Neural cell (in vitro differentiated cells): Measurements from ENCODE around the gene DNHD1. TPM values are rescaled to one million over a fixed set of nuclear protein-coding genes. Genes with fewer than 3 reads are reported as not detected.

ENCODE experiments used
- H2AFZ ChIP-seq: fragments of 200-600, 300-800 bp; sonication (generic), shearing (Covaris generic); 2 replicates; pipeline ENCODE4 v1.6.0; 2014; ENCODE audit warnings: low read depth, mild to moderate bottlenecking, antibody characterized with exemption, low read length, moderate library complexity
- H3F3A ChIP-seq: fragments of 200-600 bp; shearing (Covaris generic); 2 replicates; pipeline ENCODE4 v1.6.1; 2016; ENCODE audit warnings: mild to moderate bottlenecking, moderate library complexity, mixed read lengths, antibody characterized with exemption, low read length; ENCODE audit not compliant: insufficient read depth, poor library complexity, severe bottlenecking
- H3K27ac ChIP-seq: fragments of 200-600, 300-800 bp; sonication (generic), shearing (Covaris generic); 2 replicates; pipeline ENCODE4 v1.5.1; 2014; ENCODE audit warnings: mild to moderate bottlenecking, low read length, moderate library complexity
- H3K27me3 ChIP-seq: fragments of 300-800, 200-600 bp; sonication (generic), shearing (Covaris generic); 2 replicates; pipeline ENCODE4 v1.6.0; 2014; ENCODE audit warnings: mild to moderate bottlenecking, low read depth, low read length, moderate library complexity; ENCODE audit not compliant: insufficient read depth
- H3K36me3 ChIP-seq: fragments of 300-800, 200-600 bp; sonication (generic), shearing (Covaris generic); 2 replicates; pipeline ENCODE4 v1.5.1; 2014; ENCODE audit warnings: mild to moderate bottlenecking, antibody characterized with exemption, low read length, moderate library complexity; ENCODE audit not compliant: insufficient read depth
- H3K4me2 ChIP-seq: fragments of 300-800, 200-600 bp; sonication (generic), shearing (Covaris generic); 2 replicates; pipeline ENCODE4 v1.6.0; 2014; ENCODE audit warnings: mild to moderate bottlenecking, low read length
- H3K4me3 ChIP-seq: fragments of 300-800, 200-600 bp; sonication (generic), shearing (Covaris generic); 2 replicates; pipeline ENCODE4 v1.5.1; 2014; ENCODE audit warnings: mild to moderate bottlenecking, low read length, moderate library complexity
- H3K79me2 ChIP-seq: fragments of 200-600 bp; shearing (Covaris generic); replicated peaks from 2 replicates; pipeline ENCODE4 v1.6.0; 2014; ENCODE audit warnings: mild to moderate bottlenecking, low read length, moderate library complexity; ENCODE audit not compliant: insufficient read depth
- H3K9ac ChIP-seq: fragments of 300-800, 200-600 bp; sonication (generic), shearing (Covaris generic); 2 replicates; pipeline ENCODE4 v1.6.1; 2016; ENCODE audit warnings: mild to moderate bottlenecking, low read length, mixed read lengths
- H3K9me2 ChIP-seq: fragments of 200-600 bp; shearing (Covaris generic); 2 replicates; pipeline ENCODE4 v1.6.1; 2016; ENCODE audit warnings: mild to moderate bottlenecking, low read length, mixed read lengths; ENCODE audit not compliant: insufficient read depth
- H3K9me3 ChIP-seq: fragments of 200-600, 300-800 bp; sonication (generic), shearing (Covaris generic); 2 replicates; pipeline ENCODE4 v1.6.1; 2016; ENCODE audit warnings: mild to moderate bottlenecking, mixed run types, low read length, moderate library complexity, mixed read lengths
- H4K20me1 ChIP-seq: fragments of 200-600 bp; shearing (Covaris generic); 2 replicates; pipeline ENCODE4 v1.6.1; 2016; ENCODE audit warnings: mild to moderate bottlenecking, mixed run types; ENCODE audit not compliant: insufficient read depth
- CTCF ChIP-seq: fragments of 450-650 bp; IDR thresholded peaks from 2 replicates; pipeline ENCODE4 v1.5.1; 2014; ENCODE audit warnings: antibody characterized with exemption, mild to moderate bottlenecking, moderate library complexity; ENCODE audit not compliant: poor library complexity, severe bottlenecking
- EP300 ChIP-seq: fragments of 450-650 bp; conservative IDR thresholded peaks from 2 replicates; pipeline ENCODE4 v1.6.1; 2014; ENCODE audit warnings: antibody characterized with exemption, mild to moderate bottlenecking, moderate library complexity; ENCODE audit not compliant: poor library complexity, severe bottlenecking
- EZH2 ChIP-seq: fragments of 200-600, 300-800 bp; shearing (Covaris generic), sonication (generic); IDR thresholded peaks from 2 replicates; pipeline ENCODE4 v1.6.1; 2014; ENCODE audit warnings: antibody characterized with exemption, low read length, borderline replicate concordance, mild to moderate bottlenecking; ENCODE audit not compliant: insufficient read depth, poor library complexity, severe bottlenecking
- MXI1 ChIP-seq: fragments of 450-650 bp; conservative IDR thresholded peaks from 2 replicates; pipeline ENCODE4 v1.6.1; 2014; ENCODE audit warnings: antibody characterized with exemption, mild to moderate bottlenecking; ENCODE audit not compliant: poor library complexity, severe bottlenecking
- POLR2AphosphoS5 ChIP-seq: IDR thresholded peaks from 2 replicates; pipeline ENCODE4 v1.6.1; 2012
- RAD21 ChIP-seq: fragments of 450-650 bp; conservative IDR thresholded peaks from 2 replicates; pipeline ENCODE4 v1.6.1; 2014; ENCODE audit warnings: antibody characterized with exemption, mild to moderate bottlenecking, moderate library complexity
- REST ChIP-seq: IDR thresholded peaks from 2 replicates; pipeline ENCODE4 v1.6.1; 2012; ENCODE audit warnings: borderline replicate concordance
- SMC3 ChIP-seq: fragments of 450-650 bp; conservative IDR thresholded peaks from 2 replicates; pipeline ENCODE4 v1.6.1; 2014; ENCODE audit warnings: antibody characterized with exemption, mild to moderate bottlenecking, moderate library complexity; ENCODE audit not compliant: poor library complexity
- TAF1 ChIP-seq: IDR thresholded peaks from 2 replicates; pipeline ENCODE4 v1.6.1; 2012; ENCODE audit warnings: low read depth
- polyA plus RNA-seq: library from polyadenylated mRNA; depleted of rRNA; stranded (reverse); fragments of >200 nt; gene quantifications from 2 replicates; pipeline ENCODE4 v1.2.3, GENCODE V29; 2014

Gene DNHD1
- polyA plus RNA-seq, 1 donor from 2014 or later: 5.1 TPM

- Histone ChIP-seq H4K20me1 (no peaks in the 10 kb centered on the region), H3K27me3 (no peaks in the 10 kb centered on the region), H3K79me2 (no peaks in the 10 kb centered on the region), H3K9me3 (no peaks in the 10 kb centered on the region), H3K4me2 (no peak overlapping the region), H3K9ac (no peak overlapping the region), H3K36me3 (peaks cover 13% of the 10 kb centered on the region), H2AFZ (no peak overlapping the region), H3K9me2 (no peaks in the 10 kb centered on the region), H3K4me3 (no peak overlapping the region), H3K27ac (no peak overlapping the region), H3F3A (no peaks in the 10 kb centered on the region)
- TF ChIP-seq MXI1: no peak
- TF ChIP-seq RAD21: no peak
- TF ChIP-seq CTCF: no peak
- no peak for TF ChIP-seq SMC3
- no peak for TF ChIP-seq EP300
- TF ChIP-seq POLR2AphosphoS5: no peak
- TF ChIP-seq TAF1: no peak
- TF ChIP-seq REST: no peak
- no peak for TF ChIP-seq EZH2
These were observed 42.0 kb upstream of the DNHD1 start for GRCh38 chr11:6455070-6455469.

GRCh38 chr11:6456361-6457073 is 40.6 kb upstream of the DNHD1 start:
- no peak overlapping the region for H2AFZ ChIP-seq
- peaks cover 6% of the 10 kb centered on the region for H3K36me3 ChIP-seq

More at GRCh38 chr11:6456361-6457073, 40.6 kb upstream of the DNHD1 start:
- Histone ChIP-seq H3K9ac (no peak overlapping the region), H4K20me1 (no peaks in the 10 kb centered on the region), H3K27me3 (no peaks in the 10 kb centered on the region), H3K9me3 (no peaks in the 10 kb centered on the region), H3K9me2 (no peaks in the 10 kb centered on the region), H3K79me2 (no peaks in the 10 kb centered on the region), H3K27ac (no peak overlapping the region), H3K4me3 (no peak overlapping the region), H3F3A (no peaks in the 10 kb centered on the region), H3K4me2 (no peak overlapping the region)
- TF ChIP-seq TAF1: no peak
